Ovary (tissue), 9 donors: ENCODE measurements around the gene AOC2. TPM values are rescaled to one million over a fixed set of nuclear protein-coding genes. Genes with fewer than 3 reads are reported as not detected.

Source experiments
- DNase-seq, 5 donors: peaks; one replicate each; pipeline ENCODE4 v3.0.0-alpha.2; 2019 to 2020
- H3K27ac ChIP-seq, 2 donors: fragments of 200-600 bp; one replicate each; pipeline versions ENCODE4 v1.5.1 to v1.8.0; 2019 to 2022
- H3K27me3 ChIP-seq: fragments of 200-600 bp; one replicate; pipeline ENCODE4 v1.8.0; 2022
- H3K36me3 ChIP-seq: fragments of 200-600 bp; sonication (generic); one replicate; pipeline ENCODE4 v1.5.1; 2019
- H3K4me1 ChIP-seq: one replicate; pipeline ENCODE4 v1.8.1; 2013; ENCODE audit warnings: mild to moderate bottlenecking, moderate library complexity; ENCODE audit not compliant: insufficient read depth
- H3K4me3 ChIP-seq: fragments of 200-600 bp; sonication (generic); one replicate; pipeline ENCODE4 v1.5.1; 2017
- H3K9me3 ChIP-seq, 2 donors: fragments of 200-600 bp in 1 of 2; sonication (generic) in 1 of 2; one replicate each; pipeline versions ENCODE4 v1.5.1 to v1.8.1; 2013 to 2019; ENCODE audit warnings: mild to moderate bottlenecking in 1 of 2, moderate library complexity in 1 of 2
- CTCF ChIP-seq, 3 donors: fragments of 450-650 bp in 2 of 3; fragments of 200-600 bp in 1 of 3; IDR thresholded peaks; one replicate each; pipeline versions ENCODE4 v1.5.1 to v1.8.0; 2016 to 2022; ENCODE audit warnings: antibody characterized with exemption in 3 of 3, mild to moderate bottlenecking in 1 of 3
- EP300 ChIP-seq: sonication (generic); formaldehyde crosslinking; IDR thresholded peaks from one replicate; pipeline ENCODE4 v1.6.1; 2017; ENCODE audit warnings: antibody characterized with exemption
- POLR2A ChIP-seq: fragments of 450-650 bp; IDR thresholded peaks from one replicate; pipeline ENCODE4 v1.6.1; 2017; ENCODE audit warnings: antibody characterized with exemption, mild to moderate bottlenecking, moderate library complexity
- WGBS, 3 donors: extraction: QIAGEN DNeasy Blood & Tissue Kit in 1 of 3; methylation state at CpG; one replicate each; pipeline versions ENCODE4 v1.1.5 to v1.1.7; 2013 to 2017; 5-methylcytosine and 5-hydroxymethylcytosine counted together
- intact Hi-C, 4 donors: fragments of 100-400 bp; cut with DNase I; formaldehyde crosslinking; loops; one replicate each; pipeline versions ENCODE4 v1.11.0 to v1.15.1; 2022 to 2023
- polyA plus RNA-seq, 2 donors: library from polyadenylated mRNA; stranded (reverse); fragments of 200-250 nt in 1 of 2; fragments of 350-450 nt in 1 of 2; fragmentation: Illumina TruSeq in 1 of 2; extraction: RNeasy Lipid Tissue Mini Kit (QIAGEN cat#74804) in 1 of 2; gene quantifications; one replicate each; pipeline ENCODE4 v1.2.3, GENCODE V29; 2013 to 2014
- total RNA-seq, 7 donors: library from RNA; depleted of rRNA in 2 of 7; stranded (reverse); fragments of >200 nt in 2 of 7; fragmentation: NEBNext Ultra II Directional in 3 of 7; extraction: Animal tissue kit (Norgen Biotek cat#: 25700) in 3 of 7; gene quantifications; one replicate each; pipeline versions ENCODE4 v1.1.0 to v1.2.4, GENCODE V29; 2016 to 2023
- donor health status: DM: no; HTN: no; CAD: no; lungs with moderate emphysema.
- donor health status: DM: no; HTN: no; CAD: no.
- donor health status: Bipolar disorder and iron deficiency.
- donor health status: DM: yes; HTN: yes; CAD: no.
- donor health status: DM: no; HTN: no; CAD: no.
- donor health status: DM: yes; HTN: yes; CAD: no.

Gene AOC2
- total and polyA plus RNA-seq, 9 donors, result 0.40 to 6.3 (median 1.3) TPM

DNA sequence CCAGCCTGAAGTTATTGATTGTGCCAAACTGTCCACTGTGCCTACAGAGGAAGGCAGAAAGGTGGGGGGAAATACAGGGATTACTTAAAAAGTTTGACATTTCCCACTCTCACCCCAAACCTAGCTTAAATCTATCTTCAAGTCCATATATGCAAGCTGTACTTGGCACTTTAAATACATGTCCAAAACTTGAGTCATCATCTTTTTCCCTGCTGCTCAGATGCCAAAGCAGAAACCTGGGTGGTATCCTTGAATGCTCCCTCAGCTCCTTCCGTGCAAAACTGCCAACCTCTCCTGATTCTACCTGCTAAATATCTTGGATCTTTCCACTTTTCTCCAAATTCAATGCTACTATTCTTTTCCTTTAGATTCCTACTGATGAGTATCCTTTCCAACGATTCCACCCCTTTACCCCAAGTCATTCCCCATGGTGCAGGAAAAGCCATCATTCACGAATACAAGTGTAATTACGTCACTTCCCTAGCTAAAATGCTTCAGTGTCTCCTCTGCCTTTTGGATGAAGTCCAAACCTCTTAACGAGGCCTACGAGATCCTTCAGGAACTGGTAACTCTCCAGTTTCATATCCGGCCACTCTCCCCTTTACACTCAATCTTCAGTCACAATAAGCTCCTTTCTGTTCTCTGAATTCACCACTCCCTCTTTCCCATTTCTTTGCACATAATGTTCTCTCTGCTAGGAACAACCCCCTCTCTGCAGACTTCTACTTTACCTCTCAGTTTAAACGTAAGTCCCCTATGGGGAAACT is 29.6 kb upstream of the AOC2 start:
- Histone ChIP-seq H3K4me1 (no peaks in the 10 kb centered on the region), H3K36me3 (no peaks in the 10 kb centered on the region), H3K27me3 (no peaks in the 10 kb centered on the region), H3K9me3 (no peaks in the 10 kb centered on the region), H3K27ac (no peak overlapping the region), H3K4me3 (no peak overlapping the region)
- TF ChIP-seq POLR2A, result no peak
- TF ChIP-seq EP300, result no peak
- TF ChIP-seq CTCF (IDR thresholded peaks at IDR 0.05), result no peak
- DNase-seq, result no peak
- intact Hi-C loops, result loop anchor here in 1 of 4 donors (5.0 kb wide), 1 partner anchor 348 kb away; no protein-coding TSS in a partner anchor
- WGBS, 3 donors, result 55 to 67% (median 66%) methylated on average over 8 of the region's 8 CpGs

- WGBS, 3 donors, result 67 to 85% (median 78%) methylated on average over 1 of the region's 1 CpG
- no peak for TF ChIP-seq POLR2A
- TF ChIP-seq CTCF (IDR thresholded peaks at IDR 0.05), result no peak
- no peak for TF ChIP-seq EP300
- H3K9me3 ChIP-seq, result no peaks in the 10 kb centered on the region
- H3K27ac ChIP-seq, result no peak overlapping the region
- intact Hi-C loops, result loop anchor here in 1 of 4 donors (5.0 kb wide), 1 partner anchor 351 kb away; no protein-coding TSS in a partner anchor
- no peak overlapping the region for H3K4me3 ChIP-seq
- no peak for DNase-seq
- H3K36me3 ChIP-seq, result no peaks in the 10 kb centered on the region
- no peaks in the 10 kb centered on the region for H3K27me3 ChIP-seq
- H3K4me1 ChIP-seq, result no peaks in the 10 kb centered on the region
These were observed 26.5 kb upstream of the AOC2 start for GRCh38 chr17:42817866-42818265.

DNA sequence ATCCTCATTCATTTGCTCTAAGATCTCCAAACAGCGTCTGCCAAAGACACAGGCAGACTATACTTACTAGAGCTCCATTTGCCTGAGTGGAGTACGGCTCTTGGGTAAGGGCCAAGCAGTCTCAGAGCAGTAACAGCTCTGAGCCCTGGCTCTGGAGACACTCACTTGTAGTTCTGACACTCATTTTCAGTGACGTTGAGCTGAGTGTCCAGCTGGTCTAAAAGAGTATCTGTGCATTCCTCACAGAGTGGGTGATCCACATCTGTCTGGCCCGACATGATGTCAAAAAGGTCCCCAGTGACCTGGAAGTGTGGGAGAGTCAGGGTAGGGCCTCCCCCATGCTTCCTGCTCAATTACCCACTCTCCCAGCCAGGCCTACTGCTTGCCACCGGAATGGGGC is 26.0 kb upstream of the AOC2 start:
- Histone ChIP-seq H3K36me3 (no peaks in the 10 kb centered on the region), H3K4me3 (no peak overlapping the region)
- intact Hi-C loops, result loop anchor here in 1 of 4 donors (5.0 kb wide), 1 partner anchor 351 kb away; no protein-coding TSS in a partner anchor

GRCh38 chr17:42819939-42820535 is 24.3 kb upstream of the AOC2 start:
- no peaks in the 10 kb centered on the region for H3K36me3 ChIP-seq
- intact Hi-C loops, result loop anchor here in 2 of 4 donors (5.0 to 10.0 kb wide), 3 partner anchors 95 to 353 kb away; no protein-coding TSS in a partner anchor
- peaks cover 4% of the 10 kb centered on the region for H3K4me1 ChIP-seq
- no peak for DNase-seq
- TF ChIP-seq POLR2A, result no peak
- TF ChIP-seq CTCF (IDR thresholded peaks at IDR 0.05), result no peak
- no peak for TF ChIP-seq EP300
- no peak overlapping the region for H3K27ac ChIP-seq
- WGBS, 3 donors, result 25 to 35% (median 30%) methylated on average over 2 of the region's 2 CpGs
- H3K27me3 ChIP-seq, result no peaks in the 10 kb centered on the region
- no peak overlapping the region for H3K4me3 ChIP-seq
- H3K9me3 ChIP-seq, result no peaks in the 10 kb centered on the region

More for the DNA sequence above, 26.0 kb upstream of the AOC2 start:
- no peak for DNase-seq
- Histone ChIP-seq H3K27ac (no peak overlapping the region), H3K9me3 (no peaks in the 10 kb centered on the region), H3K4me1 (peaks cover 1% of the 10 kb centered on the region), H3K27me3 (no peaks in the 10 kb centered on the region)
- TF ChIP-seq POLR2A, result no peak
- TF ChIP-seq EP300, result no peak
- no peak for TF ChIP-seq CTCF (IDR thresholded peaks at IDR 0.05)
- WGBS, 3 donors, result 77 to 85% (median 83%) methylated on average over 5 of the region's 5 CpGs
